Measurements from ENCODE around the gene C3orf85. TPM values are rescaled to one million over a fixed set of nuclear protein-coding genes. Genes with fewer than 3 reads are reported as not detected.

The C3orf85 gene, protein sequence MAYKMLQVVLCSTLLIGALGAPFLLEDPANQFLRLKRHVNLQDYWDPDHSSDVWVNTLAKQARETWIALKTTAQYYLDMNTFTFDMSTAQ
- total RNA-seq (not detected), polyA plus RNA-seq (under 1 TPM in 1 of 3 donors, not detected in 2; 0.39 TPM)
- long read RNA-seq, donor 1 = 0 reads
- long read RNA-seq, donor 2 = 0 reads

DNA sequence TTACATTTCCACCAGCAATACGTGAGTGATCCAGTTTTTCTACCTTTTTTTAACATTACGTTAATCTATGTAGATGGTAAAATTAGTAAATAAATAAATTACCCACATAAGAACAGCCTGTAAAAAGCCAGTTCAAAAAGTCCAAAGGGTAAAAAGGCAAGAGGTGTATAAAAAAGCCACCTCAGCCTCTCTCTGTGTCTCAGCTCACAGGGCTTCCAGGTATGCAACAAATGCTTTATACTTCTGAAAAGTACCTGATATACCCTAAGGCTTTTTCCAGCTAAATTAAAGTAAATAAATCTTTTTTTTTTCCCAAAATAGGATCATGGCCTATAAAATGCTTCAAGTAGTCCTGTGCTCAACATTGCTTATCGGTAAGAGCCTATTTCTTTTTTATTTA, at the start of gene C3orf85:
Gene C3orf85, plus strand, starts transcription at position 197 of the 400 bp plus-strand sequence. Its CDS starts 129 bp downstream, at position 326.
- H3K27ac ChIP-seq = no peak within 1 kb of the TSS
- ATAC-seq (no peak), DNase-seq (no peak)
- no peaks in the 10 kb centered on the region for H3K27me3 ChIP-seq (ENCODE audit: insufficient read depth in 3 of 3, low read length in 2 of 3)
- no peaks in the 10 kb centered on the region for H3K9me3 ChIP-seq
- H3K4me3 ChIP-seq = no peak within 1 kb of the TSS
- 77 to 84% (median 78%) methylated on average over 3 of the region's 3 CpGs for WGBS, 3 donors
- intact Hi-C loops (cut with DNase I) = no loop called here
- H3K4me1 ChIP-seq = no peaks in the 10 kb centered on the region
- no peaks in the 10 kb centered on the region for H3K36me3 ChIP-seq (ENCODE audit: insufficient read depth in 1 of 2, low read depth in 1 of 2)
- TF ChIP-seq, protein P1, sequence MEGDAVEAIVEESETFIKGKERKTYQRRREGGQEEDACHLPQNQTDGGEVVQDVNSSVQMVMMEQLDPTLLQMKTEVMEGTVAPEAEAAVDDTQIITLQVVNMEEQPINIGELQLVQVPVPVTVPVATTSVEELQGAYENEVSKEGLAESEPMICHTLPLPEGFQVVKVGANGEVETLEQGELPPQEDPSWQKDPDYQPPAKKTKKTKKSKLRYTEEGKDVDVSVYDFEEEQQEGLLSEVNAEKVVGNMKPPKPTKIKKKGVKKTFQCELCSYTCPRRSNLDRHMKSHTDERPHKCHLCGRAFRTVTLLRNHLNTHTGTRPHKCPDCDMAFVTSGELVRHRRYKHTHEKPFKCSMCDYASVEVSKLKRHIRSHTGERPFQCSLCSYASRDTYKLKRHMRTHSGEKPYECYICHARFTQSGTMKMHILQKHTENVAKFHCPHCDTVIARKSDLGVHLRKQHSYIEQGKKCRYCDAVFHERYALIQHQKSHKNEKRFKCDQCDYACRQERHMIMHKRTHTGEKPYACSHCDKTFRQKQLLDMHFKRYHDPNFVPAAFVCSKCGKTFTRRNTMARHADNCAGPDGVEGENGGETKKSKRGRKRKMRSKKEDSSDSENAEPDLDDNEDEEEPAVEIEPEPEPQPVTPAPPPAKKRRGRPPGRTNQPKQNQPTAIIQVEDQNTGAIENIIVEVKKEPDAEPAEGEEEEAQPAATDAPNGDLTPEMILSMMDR (IDR thresholded peaks at IDR 0.05) = no peak

DNA sequence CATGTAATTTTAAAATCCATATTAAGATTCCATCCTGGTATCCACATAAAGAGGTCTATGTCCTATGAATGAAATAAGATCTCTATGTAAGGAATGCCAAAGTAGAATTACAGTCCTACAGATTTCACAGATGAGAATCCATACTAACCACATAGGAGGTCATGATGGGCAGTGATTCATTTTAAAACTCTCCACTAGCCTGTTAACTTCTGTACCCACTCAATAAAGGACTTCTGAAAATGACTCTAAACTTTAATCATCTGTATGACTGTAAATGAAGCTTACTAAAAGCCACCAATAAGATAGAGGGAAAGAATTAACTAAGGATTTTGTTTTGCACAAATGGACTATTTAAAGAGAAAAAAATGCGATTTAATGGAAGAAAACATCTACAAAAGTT, 47.3 kb upstream of the C3orf85 start:
- intact Hi-C loops (cut with DNase I) = loop anchor here in 1 of 2 donors (10.0 kb wide), 1 partner anchor 424 kb away; no protein-coding TSS in a partner anchor
- H3K27me3 ChIP-seq (ENCODE audit: insufficient read depth in 3 of 3, low read length in 2 of 3) = no peaks in the 10 kb centered on the region
- no peaks in the 10 kb centered on the region for H3K9me3 ChIP-seq
- H3K4me3 ChIP-seq = no peak overlapping the region
- H3K4me1 ChIP-seq = no peaks in the 10 kb centered on the region
- H3K27ac ChIP-seq = no peak overlapping the region
- no peak for DNase-seq
- 86 to 93% (median 89%) methylated on average over 1 of the region's 1 CpG for WGBS, 3 donors
- H3K36me3 ChIP-seq (ENCODE audit: insufficient read depth in 1 of 2, low read depth in 1 of 2) = no peaks in the 10 kb centered on the region
- TF ChIP-seq, protein P1 (IDR thresholded peaks at IDR 0.05) = no peak
- ATAC-seq = no peak

DNA sequence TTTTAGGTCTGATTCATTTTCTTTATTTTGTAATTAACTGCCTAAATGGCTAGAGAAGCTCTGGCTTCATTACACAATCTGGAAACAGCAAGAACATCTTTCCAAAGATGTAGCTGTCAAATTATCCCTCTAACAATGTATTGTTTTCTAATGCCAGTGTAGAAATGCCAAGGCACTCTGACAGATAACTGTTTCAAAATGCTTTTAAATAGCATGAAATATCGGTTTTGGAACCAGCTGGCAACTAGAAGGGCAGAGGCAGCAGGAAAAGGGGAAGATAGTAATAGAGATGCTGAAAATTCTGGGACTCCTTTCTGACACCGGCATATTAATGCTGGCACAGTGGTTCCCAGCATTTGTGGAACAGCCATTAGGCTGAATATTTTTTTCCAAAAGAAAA, 44.7 kb upstream of the C3orf85 start:
- intact Hi-C loops (cut with DNase I) = no loop called here
- Histone ChIP-seq H3K4me1 (no peaks in the 10 kb centered on the region), H3K27ac (no peak overlapping the region), H3K36me3 (ENCODE audit: insufficient read depth in 1 of 2, low read depth in 1 of 2) (no peaks in the 10 kb centered on the region), H3K4me3 (no peak overlapping the region), H3K9me3 (no peaks in the 10 kb centered on the region), H3K27me3 (ENCODE audit: insufficient read depth in 3 of 3, low read length in 2 of 3) (no peaks in the 10 kb centered on the region)
- TF ChIP-seq, protein P1 (IDR thresholded peaks at IDR 0.05) = no peak
- DNase-seq (no peak), ATAC-seq (no peak)
- 12 to 18% (median 16%) methylated on average over 2 of the region's 2 CpGs for WGBS, 3 donors

DNA sequence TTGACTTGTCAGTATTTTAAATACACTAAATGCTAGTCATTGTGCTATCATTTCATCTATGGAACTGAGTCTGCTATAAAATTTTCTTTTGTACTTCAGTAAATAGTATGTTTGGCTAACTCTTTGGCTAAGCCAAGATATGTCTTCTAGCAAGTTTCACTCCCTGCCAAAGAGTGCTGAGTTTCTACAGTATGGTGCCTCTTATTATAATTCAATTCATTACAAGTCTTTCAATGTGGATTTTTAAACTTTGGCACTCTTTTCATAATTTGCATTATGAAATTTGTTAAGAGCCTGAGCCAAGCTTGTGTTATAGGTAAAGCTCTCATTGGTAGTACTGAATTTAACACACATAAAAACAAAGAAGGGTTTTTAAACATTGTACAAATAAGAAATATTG, 43.0 kb upstream of the C3orf85 start:
- DNase-seq = no peak
- no peak overlapping the region for H3K27ac ChIP-seq
- intact Hi-C loops (cut with DNase I) = no loop called here

More for the DNA sequence above, 43.0 kb upstream of the C3orf85 start:
- ATAC-seq = no peak
- TF ChIP-seq, protein P1 (IDR thresholded peaks at IDR 0.05) = no peak
- Histone ChIP-seq H3K4me3 (no peak overlapping the region), H3K9me3 (no peaks in the 10 kb centered on the region), H3K27me3 (ENCODE audit: insufficient read depth in 3 of 3, low read length in 2 of 3) (no peaks in the 10 kb centered on the region), H3K4me1 (no peaks in the 10 kb centered on the region), H3K36me3 (ENCODE audit: insufficient read depth in 1 of 2, low read depth in 1 of 2) (no peaks in the 10 kb centered on the region)
